ENCODE measurements around the gene ITM2B. TPM values are rescaled to one million over a fixed set of nuclear protein-coding genes. Genes with fewer than 3 reads are reported as not detected.
"Not testable (repeated sequence)": the region's sequence is repeated elsewhere in the genome, so short reads cannot be mapped to it uniquely, and the experiment has no call there.

ITM2B gene
- total RNA-seq, result 100 to 1,000 TPM; 425 to 605 TPM
- long read RNA-seq, donor 1, full-length matches to known transcripts, result 193 of 213 reads
- long read RNA-seq, donor 1, partial matches to known transcripts, result 14 of 213 reads
- long read RNA-seq, donor 1, other reads (novel, unspliced or antisense), result 6 of 213 reads
- long read RNA-seq, donor 2, full-length matches to known transcripts, result 886 of 916 reads
- long read RNA-seq, donor 2, partial matches to known transcripts, result 24 of 916 reads
- long read RNA-seq, donor 2, other reads (novel, unspliced or antisense), result 6 of 916 reads

- intact Hi-C loops (cut with DNase I), result loop anchor here in 1 of 2 donors (5.0 to 10.0 kb wide), 2 partner anchors 72 to 106 kb away; partner anchors contain the start of gene RB1
- peak; percentile 95 for DNase-seq (ENCODE audit: low spot score)
Measured at GRCh38 chr13:48233046-48233888, at the start of gene ITM2B. Gene ITM2B, plus strand, starts transcription at chr13:48233206. Its CDS starts 155 bp downstream, at chr13:48233361.

GRCh38 chr13:48184260-48184659, 48.7 kb upstream of the ITM2B start:
- DNase-seq (ENCODE audit: low spot score), result no peak
- intact Hi-C loops (cut with DNase I), result no loop called here

- DNase-seq (ENCODE audit: low spot score), result no peak
- intact Hi-C loops (cut with DNase I), result no loop called here
Measured at GRCh38 chr13:48185018-48185417, 48.0 kb upstream of the ITM2B start.

- intact Hi-C loops (cut with DNase I), result no loop called here
Measured at GRCh38 chr13:48186722-48187121, 46.3 kb upstream of the ITM2B start.

GRCh38 chr13:48188131-48188530, 44.9 kb upstream of the ITM2B start:
- no peak for DNase-seq (ENCODE audit: low spot score)
- intact Hi-C loops (cut with DNase I), result no loop called here

More at GRCh38 chr13:48186722-48187121, 46.3 kb upstream of the ITM2B start:
- DNase-seq (ENCODE audit: low spot score), result no peak

- no peak for DNase-seq (ENCODE audit: low spot score)
- intact Hi-C loops (cut with DNase I), result no loop called here
Measured at GRCh38 chr13:48188601-48189000, 44.4 kb upstream of the ITM2B start.

GRCh38 chr13:48189171-48189570, 43.8 kb upstream of the ITM2B start:
- intact Hi-C loops (cut with DNase I), result no loop called here
- DNase-seq (ENCODE audit: low spot score), result no peak

- intact Hi-C loops (cut with DNase I), result no loop called here
Measured at GRCh38 chr13:48192411-48192935, 40.5 kb upstream of the ITM2B start.

GRCh38 chr13:48194379-48194754, 38.6 kb upstream of the ITM2B start:
- no peak for DNase-seq (ENCODE audit: low spot score)
- intact Hi-C loops (cut with DNase I), result no loop called here

More at GRCh38 chr13:48192411-48192935, 40.5 kb upstream of the ITM2B start:
- DNase-seq (ENCODE audit: low spot score), result no peak

GRCh38 chr13:48199404-48199946, 33.5 kb upstream of the ITM2B start:
- intact Hi-C loops (cut with DNase I), result no loop called here
- no peak for DNase-seq (ENCODE audit: low spot score)

GRCh38 chr13:48201044-48201443, 32.0 kb upstream of the ITM2B start:
- no peak for DNase-seq (ENCODE audit: low spot score)
- intact Hi-C loops (cut with DNase I), result no loop called here

- DNase-seq (ENCODE audit: low spot score); intact Hi-C loops (cut with DNase I): not testable (repeated sequence)
Measured at GRCh38 chr13:48207207-48207606, 25.8 kb upstream of the ITM2B start.

- no peak for DNase-seq (ENCODE audit: low spot score)
- intact Hi-C loops (cut with DNase I), result no loop called here
Measured at GRCh38 chr13:48210178-48210577, 22.8 kb upstream of the ITM2B start.

- DNase-seq (ENCODE audit: low spot score), result no peak
- intact Hi-C loops (cut with DNase I), result no loop called here
Measured at GRCh38 chr13:48214519-48215121, 18.4 kb upstream of the ITM2B start.

- DNase-seq (ENCODE audit: low spot score); intact Hi-C loops (cut with DNase I): not testable (repeated sequence)
Measured at GRCh38 chr13:48215511-48216203, 17.3 kb upstream of the ITM2B start.

- intact Hi-C loops (cut with DNase I), result no loop called here
- DNase-seq (ENCODE audit: low spot score), result no peak
Measured at GRCh38 chr13:48216204-48216711, 16.7 kb upstream of the ITM2B start.

GRCh38 chr13:48220592-48220980, 12.4 kb upstream of the ITM2B start:
- no peak for DNase-seq (ENCODE audit: low spot score)
- intact Hi-C loops (cut with DNase I), result loop anchor here in 1 of 2 donors (10.0 kb wide), 1 partner anchor 76 kb away; no protein-coding TSS in a partner anchor

- intact Hi-C loops (cut with DNase I), result loop anchor here in 1 of 2 donors (10.0 kb wide), 1 partner anchor 76 kb away; no protein-coding TSS in a partner anchor
- DNase-seq (ENCODE audit: low spot score), result no peak
Measured at GRCh38 chr13:48220981-48221685, 11.9 kb upstream of the ITM2B start.
